Measurements from ENCODE around the gene SLC13A5. TPM values are rescaled to one million over a fixed set of nuclear protein-coding genes. Genes with fewer than 3 reads are reported as not detected.

SLC13A5 gene
- total RNA-seq, 1 experiment from 2014 or later: 0.07 TPM

DNA sequence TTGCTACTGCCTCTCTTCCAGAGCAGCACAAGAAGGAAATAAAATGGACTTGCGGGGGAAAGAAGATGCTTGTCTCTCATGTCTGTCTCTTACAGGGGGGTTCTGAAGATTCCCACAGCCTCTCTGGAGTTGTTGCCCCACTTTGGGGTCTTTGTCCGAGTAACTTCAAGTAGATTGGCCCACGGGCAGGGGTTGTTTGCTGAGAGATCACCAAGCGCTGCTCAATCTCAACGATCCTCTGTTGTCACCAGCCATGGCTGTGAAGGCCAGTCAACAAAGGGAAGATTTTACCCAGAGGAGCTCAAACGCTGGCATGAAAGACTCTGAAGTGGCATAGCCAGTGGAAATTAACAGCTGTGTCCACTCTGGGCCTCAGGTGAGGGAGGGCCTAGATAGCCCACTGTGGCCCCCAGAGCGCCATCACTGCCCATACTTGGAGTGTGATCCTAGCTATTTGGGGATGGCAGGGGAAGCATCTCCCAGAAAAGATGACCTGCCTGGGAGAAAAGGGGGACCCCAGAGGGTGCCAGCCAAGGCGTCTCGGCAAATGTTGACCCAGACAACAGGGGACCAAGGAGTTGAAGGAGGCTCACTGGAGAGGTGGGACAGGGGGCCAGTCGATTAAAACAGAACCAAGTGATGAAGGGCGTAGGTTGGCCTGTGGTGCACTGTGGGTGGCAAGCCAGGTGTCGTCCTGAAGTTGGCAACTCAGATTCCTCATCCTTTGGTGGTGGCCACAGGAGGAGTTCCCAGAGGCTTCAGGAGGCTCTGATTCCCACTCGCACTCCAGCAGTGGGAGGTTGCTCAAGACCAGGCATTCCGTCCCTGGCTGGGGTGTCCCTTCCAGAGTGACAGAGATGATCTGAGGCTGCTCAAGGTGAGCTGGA is 28.0 kb downstream of the SLC13A5 start:
- no peak overlapping the region for H3K27ac ChIP-seq (ENCODE audit: low read depth, low read length)
- no peaks in the 10 kb centered on the region for H3K79me2 ChIP-seq (ENCODE audit: insufficient read depth, low read length)
- ChIA-PET RAD21 (ENCODE audit: low non-redundant PET in 1 of 2, low total read pairs in 2 of 2, uncharacterized antibody in 2 of 2, unreplicated experiment in 2 of 2) (no interaction called here), CTCF (no interaction called here), POLR2A (no interaction called here)
- no peaks in the 10 kb centered on the region for H3K27me3 ChIP-seq (ENCODE audit: insufficient read depth, low read length)
- no peaks in the 10 kb centered on the region for H4K20me1 ChIP-seq (ENCODE audit: insufficient read depth)
- TF ChIP-seq CEBPB (IDR thresholded peaks at IDR 0.05; ENCODE audit: low read depth) (no peak), CBX3 (IDR thresholded peaks at IDR 0.05; ENCODE audit: low read depth) (no peak), ZFX (IDR thresholded peaks at IDR 0.05) (no peak), EZH2phosphoT487 (IDR thresholded peaks at IDR 0.05; ENCODE audit: borderline replicate concordance) (no peak), SP1 (IDR thresholded peaks at IDR 0.05; ENCODE audit: low read depth) (no peak), YY1 (IDR thresholded peaks at IDR 0.05; ENCODE audit: extremely low read depth, insufficient replicate concordance, low read depth, low read length) (no peak), TCF7L2 (IDR thresholded peaks at IDR 0.05; ENCODE audit: borderline replicate concordance, extremely low read depth, insufficient read depth, insufficient read length) (no peak), EZH2 (IDR thresholded peaks at IDR 0.05) (no peak), SIN3A (IDR thresholded peaks at IDR 0.05; ENCODE audit: low read depth) (no peak), ZNF274 (IDR thresholded peaks at IDR 0.05; ENCODE audit: low read depth, low read length) (no peak), EGR1 (IDR thresholded peaks at IDR 0.05; ENCODE audit: low read depth) (no peak)
- TF ChIP-seq, protein P1, sequence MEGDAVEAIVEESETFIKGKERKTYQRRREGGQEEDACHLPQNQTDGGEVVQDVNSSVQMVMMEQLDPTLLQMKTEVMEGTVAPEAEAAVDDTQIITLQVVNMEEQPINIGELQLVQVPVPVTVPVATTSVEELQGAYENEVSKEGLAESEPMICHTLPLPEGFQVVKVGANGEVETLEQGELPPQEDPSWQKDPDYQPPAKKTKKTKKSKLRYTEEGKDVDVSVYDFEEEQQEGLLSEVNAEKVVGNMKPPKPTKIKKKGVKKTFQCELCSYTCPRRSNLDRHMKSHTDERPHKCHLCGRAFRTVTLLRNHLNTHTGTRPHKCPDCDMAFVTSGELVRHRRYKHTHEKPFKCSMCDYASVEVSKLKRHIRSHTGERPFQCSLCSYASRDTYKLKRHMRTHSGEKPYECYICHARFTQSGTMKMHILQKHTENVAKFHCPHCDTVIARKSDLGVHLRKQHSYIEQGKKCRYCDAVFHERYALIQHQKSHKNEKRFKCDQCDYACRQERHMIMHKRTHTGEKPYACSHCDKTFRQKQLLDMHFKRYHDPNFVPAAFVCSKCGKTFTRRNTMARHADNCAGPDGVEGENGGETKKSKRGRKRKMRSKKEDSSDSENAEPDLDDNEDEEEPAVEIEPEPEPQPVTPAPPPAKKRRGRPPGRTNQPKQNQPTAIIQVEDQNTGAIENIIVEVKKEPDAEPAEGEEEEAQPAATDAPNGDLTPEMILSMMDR (IDR thresholded peaks at IDR 0.05 in 2 of 3, conservative IDR thresholded peaks at IDR 0.05 in 1 of 3; ENCODE audit: borderline replicate concordance in 1 of 3, insufficient read depth in 1 of 3, low read depth in 2 of 3, low read length in 2 of 3): no peak
- TF ChIP-seq, protein P2, sequence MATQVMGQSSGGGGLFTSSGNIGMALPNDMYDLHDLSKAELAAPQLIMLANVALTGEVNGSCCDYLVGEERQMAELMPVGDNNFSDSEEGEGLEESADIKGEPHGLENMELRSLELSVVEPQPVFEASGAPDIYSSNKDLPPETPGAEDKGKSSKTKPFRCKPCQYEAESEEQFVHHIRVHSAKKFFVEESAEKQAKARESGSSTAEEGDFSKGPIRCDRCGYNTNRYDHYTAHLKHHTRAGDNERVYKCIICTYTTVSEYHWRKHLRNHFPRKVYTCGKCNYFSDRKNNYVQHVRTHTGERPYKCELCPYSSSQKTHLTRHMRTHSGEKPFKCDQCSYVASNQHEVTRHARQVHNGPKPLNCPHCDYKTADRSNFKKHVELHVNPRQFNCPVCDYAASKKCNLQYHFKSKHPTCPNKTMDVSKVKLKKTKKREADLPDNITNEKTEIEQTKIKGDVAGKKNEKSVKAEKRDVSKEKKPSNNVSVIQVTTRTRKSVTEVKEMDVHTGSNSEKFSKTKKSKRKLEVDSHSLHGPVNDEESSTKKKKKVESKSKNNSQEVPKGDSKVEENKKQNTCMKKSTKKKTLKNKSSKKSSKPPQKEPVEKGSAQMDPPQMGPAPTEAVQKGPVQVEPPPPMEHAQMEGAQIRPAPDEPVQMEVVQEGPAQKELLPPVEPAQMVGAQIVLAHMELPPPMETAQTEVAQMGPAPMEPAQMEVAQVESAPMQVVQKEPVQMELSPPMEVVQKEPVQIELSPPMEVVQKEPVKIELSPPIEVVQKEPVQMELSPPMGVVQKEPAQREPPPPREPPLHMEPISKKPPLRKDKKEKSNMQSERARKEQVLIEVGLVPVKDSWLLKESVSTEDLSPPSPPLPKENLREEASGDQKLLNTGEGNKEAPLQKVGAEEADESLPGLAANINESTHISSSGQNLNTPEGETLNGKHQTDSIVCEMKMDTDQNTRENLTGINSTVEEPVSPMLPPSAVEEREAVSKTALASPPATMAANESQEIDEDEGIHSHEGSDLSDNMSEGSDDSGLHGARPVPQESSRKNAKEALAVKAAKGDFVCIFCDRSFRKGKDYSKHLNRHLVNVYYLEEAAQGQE (IDR thresholded peaks at IDR 0.05; ENCODE audit: low read depth): no peak
- H3K9ac ChIP-seq (ENCODE audit: low read length): no peak overlapping the region
- ATAC-seq (no peak), DNase-seq (ENCODE audit: low read depth, low spot score) (no peak)
- no peak overlapping the region for H3K4me3 ChIP-seq (replicated peaks in 1 of 2; ENCODE audit: low read depth in 1 of 2, low read length in 2 of 2)
- no TSS peak for BruUV-seq (replicated peaks)
- no peak overlapping the region for H2AFZ ChIP-seq (ENCODE audit: low read depth, low read length, poor library complexity, severe bottlenecking)
- no peaks in the 10 kb centered on the region for H3K9me3 ChIP-seq (ENCODE audit: control insufficient read depth in 1 of 2, insufficient read depth in 1 of 2, low read depth in 1 of 2, low read length in 2 of 2)
- no peaks in the 10 kb centered on the region for H3K4me1 ChIP-seq (ENCODE audit: control insufficient read depth in 1 of 2, insufficient read depth in 2 of 2, low read length in 2 of 2)
- no peaks in the 10 kb centered on the region for H3K36me3 ChIP-seq (ENCODE audit: control insufficient read depth in 1 of 2, insufficient read depth in 2 of 2, low read length in 2 of 2)
- intact Hi-C loops (cut with micrococcal nuclease): no loop called here
- no peaks in the 10 kb centered on the region for H3K9me2 ChIP-seq (ENCODE audit: insufficient read depth)
- no peak overlapping the region for H3K4me2 ChIP-seq (ENCODE audit: low read length)
